WTC11 (cell line): Measurements from ENCODE around the gene DOHH. TPM values are rescaled to one million over a fixed set of nuclear protein-coding genes. Genes with fewer than 3 reads are reported as not detected.
A peak's percentile ranks its signal among the peaks of the same experiment; 100 is the strongest.

Experiments used
- ATAC-seq: fragments of 200-7000 bp; cut with Tn5 transposase; 2 replicates; pipeline ENCODE4 v1.10.0; 2021; ENCODE audit warnings: mild to moderate bottlenecking, moderate library complexity
- CTCF ChIA-PET: fragments of 300-600 bp; sonication (Branson Sonifier 250); formaldehyde crosslinking; loops from one replicate; lab custom pipeline; 2021; ENCODE audit warnings: antibody characterized with exemption; lab: Charles Lee
- POLR2A ChIA-PET: fragments of 350-600 bp; sonication (Branson Sonifier 250); formaldehyde crosslinking; loops from one replicate; lab custom pipeline; 2021; ENCODE audit warnings: antibody characterized with exemption; lab: Charles Lee
- DNase-seq: peaks from one replicate; pipeline ENCODE4 v3.0.0; 2021; ENCODE audit warnings: low spot score
- H3K27ac Mint-ChIP-seq: 2 replicates; pipeline ENCODE4 v1.8.0; 2021; ENCODE audit warnings: mixed read lengths
- H3K27me3 Mint-ChIP-seq: 2 replicates; pipeline ENCODE4 v1.8.0; 2021; ENCODE audit warnings: low read depth, mild to moderate bottlenecking, moderate library complexity, mixed read lengths
- H3K36me3 Mint-ChIP-seq: 2 replicates; pipeline ENCODE4 v1.8.0; 2021; ENCODE audit warnings: mixed read lengths
- H3K4me1 Mint-ChIP-seq: 2 replicates; pipeline ENCODE4 v1.8.0; 2022; ENCODE audit warnings: mixed read lengths
- H3K4me3 Mint-ChIP-seq: 2 replicates; pipeline ENCODE4 v1.8.0; 2021; ENCODE audit warnings: mild to moderate bottlenecking, moderate library complexity, mixed read lengths
- H3K9me3 Mint-ChIP-seq: 2 replicates; pipeline ENCODE4 v1.8.0; 2021; ENCODE audit warnings: mixed read lengths
- AFF4 ChIP-seq: sonication (generic); formaldehyde crosslinking; IDR thresholded peaks from 2 replicates; pipeline ENCODE4 v1.8.1; 2023; ENCODE audit warnings: mild to moderate bottlenecking, missing genetic modification reagents, borderline replicate concordance
- ATF2 ChIP-seq: sonication (generic); formaldehyde crosslinking; IDR thresholded peaks from 2 replicates; pipeline ENCODE4 v1.8.1; 2022; ENCODE audit warnings: low read depth, missing genetic modification reagents, borderline replicate concordance
- E2F4 ChIP-seq: sonication (generic); formaldehyde crosslinking; IDR thresholded peaks from 2 replicates; pipeline ENCODE4 v1.8.1; 2022; ENCODE audit warnings: low read depth, mild to moderate bottlenecking, moderate library complexity, missing genetic modification reagents, borderline replicate concordance
- EMX1 ChIP-seq: fragments of 250-450 bp; sonication (Bioruptor Pico); IDR thresholded peaks from 2 replicates; pipeline ENCODE4 v1.8.0; 2021; ENCODE audit warnings: mild to moderate bottlenecking
- FOXP1 ChIP-seq: sonication (generic); formaldehyde crosslinking; IDR thresholded peaks from 2 replicates; pipeline ENCODE4 v1.8.0; 2022; ENCODE audit warnings: missing genetic modification reagents, mild to moderate bottlenecking, moderate library complexity, borderline replicate concordance
- HMGA2 ChIP-seq: fragments of 250-450 bp; sonication (Bioruptor Pico); IDR thresholded peaks from 2 replicates; pipeline ENCODE4 v1.4.0; 2021; ENCODE audit warnings: mild to moderate bottlenecking, moderate library complexity
- IRF1 ChIP-seq: sonication (generic); formaldehyde crosslinking; IDR thresholded peaks from 2 replicates; pipeline ENCODE4 v1.8.0; 2023; ENCODE audit warnings: missing genetic modification reagents
- MLX ChIP-seq: sonication (generic); formaldehyde crosslinking; IDR thresholded peaks from 2 replicates; pipeline ENCODE4 v1.8.1; 2023; ENCODE audit warnings: mild to moderate bottlenecking, missing genetic modification reagents, moderate library complexity
- MXD4 ChIP-seq: fragments of 250-450 bp; sonication (Bioruptor Pico); IDR thresholded peaks from 2 replicates; pipeline ENCODE4 v1.8.0; 2021; ENCODE audit warnings: mild to moderate bottlenecking, moderate library complexity, borderline replicate concordance
- NFATC4 ChIP-seq: fragments of 250-450 bp; sonication (Bioruptor Pico); IDR thresholded peaks from 2 replicates; pipeline ENCODE4 v1.9.0; 2021; ENCODE audit warnings: mild to moderate bottlenecking
- NFYB ChIP-seq: sonication (generic); formaldehyde crosslinking; conservative IDR thresholded peaks from 2 replicates; pipeline ENCODE4 v1.8.0; 2022; ENCODE audit warnings: low read depth, missing genetic modification reagents
- OVOL2 ChIP-seq: fragments of 250-450 bp; sonication (Bioruptor Pico); IDR thresholded peaks from 2 replicates; pipeline ENCODE4 v1.9.0; 2021; ENCODE audit warnings: mild to moderate bottlenecking, borderline replicate concordance
- PRRX2 ChIP-seq: fragments of 250-450 bp; sonication (Bioruptor Pico); IDR thresholded peaks from 2 replicates; pipeline ENCODE4 v1.8.0; 2021; ENCODE audit warnings: mild to moderate bottlenecking
- RELA ChIP-seq: sonication (generic); formaldehyde crosslinking; IDR thresholded peaks from 2 replicates; pipeline ENCODE4 v1.8.1; 2022; ENCODE audit warnings: missing genetic modification reagents, mild to moderate bottlenecking, borderline replicate concordance
- TEAD1 ChIP-seq: sonication (generic); formaldehyde crosslinking; IDR thresholded peaks from 2 replicates; pipeline ENCODE4 v1.8.0; 2022; ENCODE audit warnings: mild to moderate bottlenecking, missing genetic modification reagents
- USF2 ChIP-seq: sonication (generic); formaldehyde crosslinking; IDR thresholded peaks from 2 replicates; pipeline ENCODE4 v1.8.1; 2023; ENCODE audit warnings: mild to moderate bottlenecking, missing genetic modification reagents, moderate library complexity
- ZNF138 ChIP-seq: sonication (generic); formaldehyde crosslinking; conservative IDR thresholded peaks from 2 replicates; pipeline ENCODE4 v1.8.1; 2022; ENCODE audit warnings: mild to moderate bottlenecking, moderate library complexity, missing genetic modification reagents
- ZNF219 ChIP-seq: sonication (generic); formaldehyde crosslinking; IDR thresholded peaks from 2 replicates; pipeline ENCODE4 v1.8.0; 2023; ENCODE audit warnings: missing genetic modification reagents, mild to moderate bottlenecking, borderline replicate concordance
- ZNF416 ChIP-seq: fragments of 250-450 bp; sonication (Bioruptor Pico); IDR thresholded peaks from 2 replicates; pipeline ENCODE4 v1.9.0; 2021; ENCODE audit warnings: mild to moderate bottlenecking, inconsistent platforms
- ZNF425 ChIP-seq: fragments of 250-450 bp; sonication (Bioruptor Pico); conservative IDR thresholded peaks from 2 replicates; pipeline ENCODE4 v1.9.0; 2021; ENCODE audit warnings: mild to moderate bottlenecking
- total RNA-seq: library from RNA; stranded (reverse); gene quantifications from 3 replicates; pipeline ENCODE4 v1.2.3, GENCODE V29; 2021

DOHH gene
- total RNA-seq, 1 experiment from 2014 or later: 22.2 TPM

- TF ChIP-seq FOXP1 (CRISPR knock-in tag) (no peak), ZNF416 (CRISPR knock-in tag) (no peak), AFF4 (CRISPR knock-in tag) (no peak), EMX1 (CRISPR knock-in tag) (no peak), RELA (CRISPR knock-in tag) (no peak), ZNF425 (no peak)
- TF ChIP-seq, all 79 proteins: peak for 0
Observed at GRCh38 chr19:3494559-3494958, 5.9 kb downstream of the DOHH start (continued).

- POLR2A ChIA-PET: interaction anchor here (0.6 kb wide), 1 partner anchor 9 kb away, joined by 4 read pairs; no protein-coding TSS in a partner anchor
- no peaks in the 10 kb centered on the region for H3K27me3 Mint-ChIP-seq
- 0 out of 2 replicates have a peak, but pooled peaks cover under 1% of the 10 kb centered on the region for H3K4me1 Mint-ChIP-seq
- H3K9me3 Mint-ChIP-seq: no peaks in the 10 kb centered on the region
- DNase-seq (peak; percentile 88), ATAC-seq (peak; percentile 100)
- CTCF ChIA-PET: interaction anchor here (1.0 to 2.3 kb wide), 3 partner anchors 9 to 189 kb away, joined by 3 to 16 read pairs (median 3); partner anchors contain the start of gene SMIM44
- H3K4me3 Mint-ChIP-seq: no peak overlapping the region
- peaks cover 31% of the 10 kb centered on the region for H3K36me3 Mint-ChIP-seq
- H3K27ac Mint-ChIP-seq: no peak overlapping the region
- TF ChIP-seq MXD4 (no peak), NFYB (CRISPR knock-in tag) (peak; percentile 85)
Observed at GRCh38 chr19:3494051-3494450, 6.4 kb downstream of the DOHH start.

- Mint-ChIP-seq H3K36me3 (peaks cover 31% of the 10 kb centered on the region), H3K9me3 (no peaks in the 10 kb centered on the region), H3K4me1 (no peaks in the 10 kb centered on the region), H3K27ac (no peak overlapping the region; the same call in 1 of the 2 replicates), H3K27me3 (no peaks in the 10 kb centered on the region), H3K4me3 (no peak overlapping the region)
- TF ChIP-seq PRRX2: no peak
- TF ChIP-seq ZNF219 (CRISPR knock-in tag): no peak
- ATAC-seq (no peak; the same call in 1 of the 2 replicates), DNase-seq (no peak)
- CTCF ChIA-PET: interaction anchor here (0.6 to 2.3 kb wide), 4 partner anchors 8 to 552 kb away, joined by 3 to 16 read pairs (median 3); partner anchors contain the start of gene SMIM44
- POLR2A ChIA-PET: no interaction called here
Observed at GRCh38 chr19:3493651-3494050, 6.8 kb downstream of the DOHH start.

- H3K4me1 Mint-ChIP-seq: no peaks in the 10 kb centered on the region
- ATAC-seq: no peak
- POLR2A ChIA-PET: no interaction called here
- peaks cover 28% of the 10 kb centered on the region for H3K36me3 Mint-ChIP-seq
- no peaks in the 10 kb centered on the region for H3K27me3 Mint-ChIP-seq
- CTCF ChIA-PET: interaction anchor here (0.6 to 2.3 kb wide), 2 partner anchors 8 to 552 kb away, joined by 3 to 16 read pairs; no protein-coding TSS in a partner anchor
- DNase-seq: no peak
- no peak overlapping the region for H3K27ac Mint-ChIP-seq
- no peak overlapping the region for H3K4me3 Mint-ChIP-seq
- no peaks in the 10 kb centered on the region for H3K9me3 Mint-ChIP-seq
- TF ChIP-seq TEAD1 (CRISPR knock-in tag): no peak
- no peak for TF ChIP-seq E2F4 (CRISPR knock-in tag)
- TF ChIP-seq MLX (CRISPR knock-in tag): no peak
- TF ChIP-seq HMGA2 (CRISPR knock-in tag): no peak
- no peak for TF ChIP-seq IRF1
- TF ChIP-seq NFATC4: no peak
- no peak for TF ChIP-seq ZNF138 (CRISPR knock-in tag)
- no peak for TF ChIP-seq ATF2
- no peak for TF ChIP-seq USF2 (CRISPR knock-in tag)
- no peak for TF ChIP-seq OVOL2 (CRISPR knock-in tag)
Observed at GRCh38 chr19:3492919-3493318, 7.6 kb downstream of the DOHH start.
